Measurements from ENCODE around the gene CEP135. TPM values are rescaled to one million over a fixed set of nuclear protein-coding genes. Genes with fewer than 3 reads are reported as not detected.

The CEP135 gene
- total RNA-seq, 1 donor from 2014 or later: 8.2 TPM

DNA sequence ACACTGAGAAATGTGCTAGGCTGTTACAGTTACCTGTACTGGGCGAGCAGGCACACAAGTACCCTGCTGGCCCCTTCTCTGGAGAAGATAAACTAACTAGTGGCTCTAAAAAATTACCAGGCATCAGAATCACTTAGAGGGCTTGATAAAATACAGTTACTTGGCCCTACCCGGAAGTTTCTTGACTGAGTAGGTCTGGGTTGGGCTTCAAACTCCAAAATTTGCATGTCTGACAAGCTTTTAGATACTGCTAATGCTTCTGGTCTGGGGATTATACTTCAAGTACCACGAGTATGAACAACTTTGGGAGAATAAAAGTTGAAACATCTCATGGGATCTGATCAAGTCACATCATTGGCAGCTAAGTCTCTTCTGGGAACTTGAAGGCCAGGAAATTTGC lies 30.8 kb downstream of the CEP135 start:
- DNase-seq (ENCODE audit: low read depth): no peak
- TF ChIP-seq, protein P1, sequence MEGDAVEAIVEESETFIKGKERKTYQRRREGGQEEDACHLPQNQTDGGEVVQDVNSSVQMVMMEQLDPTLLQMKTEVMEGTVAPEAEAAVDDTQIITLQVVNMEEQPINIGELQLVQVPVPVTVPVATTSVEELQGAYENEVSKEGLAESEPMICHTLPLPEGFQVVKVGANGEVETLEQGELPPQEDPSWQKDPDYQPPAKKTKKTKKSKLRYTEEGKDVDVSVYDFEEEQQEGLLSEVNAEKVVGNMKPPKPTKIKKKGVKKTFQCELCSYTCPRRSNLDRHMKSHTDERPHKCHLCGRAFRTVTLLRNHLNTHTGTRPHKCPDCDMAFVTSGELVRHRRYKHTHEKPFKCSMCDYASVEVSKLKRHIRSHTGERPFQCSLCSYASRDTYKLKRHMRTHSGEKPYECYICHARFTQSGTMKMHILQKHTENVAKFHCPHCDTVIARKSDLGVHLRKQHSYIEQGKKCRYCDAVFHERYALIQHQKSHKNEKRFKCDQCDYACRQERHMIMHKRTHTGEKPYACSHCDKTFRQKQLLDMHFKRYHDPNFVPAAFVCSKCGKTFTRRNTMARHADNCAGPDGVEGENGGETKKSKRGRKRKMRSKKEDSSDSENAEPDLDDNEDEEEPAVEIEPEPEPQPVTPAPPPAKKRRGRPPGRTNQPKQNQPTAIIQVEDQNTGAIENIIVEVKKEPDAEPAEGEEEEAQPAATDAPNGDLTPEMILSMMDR (IDR thresholded peaks at IDR 0.05; ENCODE audit: insufficient read depth, low read depth, low read length): no peak
- TF ChIP-seq EZH2 (IDR thresholded peaks at IDR 0.05; ENCODE audit: insufficient read depth, low read length): no peak
- H3K4me1 Mint-ChIP-seq (ENCODE audit: low read depth, unreplicated experiment): peaks cover 6% of the 10 kb centered on the region
- H3K4me3 Mint-ChIP-seq (ENCODE audit: unreplicated experiment): no peak overlapping the region
- no peak overlapping the region for H3K4me3 ChIP-seq (ENCODE audit: insufficient read depth, low read depth, low read length)
- no peak overlapping the region for H3K4me2 ChIP-seq (ENCODE audit: low read length)
- no peaks in the 10 kb centered on the region for H3K9me3 ChIP-seq (ENCODE audit: insufficient read depth, low read depth, low read length)
- no peak overlapping the region for H3K9ac ChIP-seq (ENCODE audit: low read length)
- no peak overlapping the region for H3K27ac Mint-ChIP-seq (ENCODE audit: unreplicated experiment)
- no peak overlapping the region for H3K27ac ChIP-seq (ENCODE audit: low read depth, low read length)
- H3K79me2 ChIP-seq (ENCODE audit: insufficient read depth, low read length): no peaks in the 10 kb centered on the region
- peaks cover 7% of the 10 kb centered on the region for H3K36me3 ChIP-seq (ENCODE audit: insufficient read depth, low read length)
- H4K20me1 ChIP-seq (ENCODE audit: insufficient read depth, low read length): no peaks in the 10 kb centered on the region
- FAIRE-seq: no peak
- H3K9me3 Mint-ChIP-seq (ENCODE audit: unreplicated experiment): no peaks in the 10 kb centered on the region
- no peaks in the 10 kb centered on the region for H3K27me3 Mint-ChIP-seq (ENCODE audit: low read depth, unreplicated experiment)
- H3K27me3 ChIP-seq (ENCODE audit: insufficient read depth, low read length): no peaks in the 10 kb centered on the region
- H3K4me1 ChIP-seq (ENCODE audit: insufficient read depth, low read length): no peaks in the 10 kb centered on the region
- no peak overlapping the region for H2AFZ ChIP-seq (ENCODE audit: low read depth, low read length)
- peaks cover 6% of the 10 kb centered on the region for H3K36me3 Mint-ChIP-seq (ENCODE audit: low read depth, unreplicated experiment)

DNA sequence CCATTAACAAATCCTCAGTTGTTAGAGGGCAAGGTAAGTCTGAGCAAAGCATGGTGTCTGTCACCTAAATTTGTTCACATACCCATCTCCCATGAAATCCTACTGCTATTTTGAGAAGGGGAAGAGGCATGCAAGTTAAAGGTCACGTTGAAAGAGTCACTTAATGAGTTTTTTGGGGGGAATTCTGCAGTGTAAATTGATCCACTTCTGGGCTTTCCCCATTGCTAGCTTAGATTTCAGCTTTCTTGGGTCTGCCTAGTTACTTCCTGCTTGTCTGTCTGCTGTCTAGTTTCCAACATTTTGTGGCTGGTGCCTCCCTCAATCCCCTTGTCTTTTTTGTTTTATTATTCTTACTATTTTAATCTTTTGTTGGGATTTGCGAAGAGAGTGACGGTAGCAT lies 32.0 kb downstream of the CEP135 start:
- Mint-ChIP-seq H3K9me3 (ENCODE audit: unreplicated experiment) (no peaks in the 10 kb centered on the region), H3K4me1 (ENCODE audit: low read depth, unreplicated experiment) (peaks cover 6% of the 10 kb centered on the region), H3K27ac (ENCODE audit: unreplicated experiment) (peak overlapping the region; percentile 42), H3K4me3 (ENCODE audit: unreplicated experiment) (no peak overlapping the region), H3K36me3 (ENCODE audit: low read depth, unreplicated experiment) (peaks cover 2% of the 10 kb centered on the region), H3K27me3 (ENCODE audit: low read depth, unreplicated experiment) (no peaks in the 10 kb centered on the region)
- Histone ChIP-seq H3K4me1 (ENCODE audit: insufficient read depth, low read length) (no peaks in the 10 kb centered on the region), H3K27ac (ENCODE audit: low read depth, low read length) (no peak overlapping the region), H3K4me3 (ENCODE audit: insufficient read depth, low read depth, low read length) (no peak overlapping the region), H4K20me1 (ENCODE audit: insufficient read depth, low read length) (no peaks in the 10 kb centered on the region), H2AFZ (ENCODE audit: low read depth, low read length) (no peak overlapping the region), H3K36me3 (ENCODE audit: insufficient read depth, low read length) (peaks cover 7% of the 10 kb centered on the region), H3K4me2 (ENCODE audit: low read length) (no peak overlapping the region), H3K9ac (ENCODE audit: low read length) (no peak overlapping the region), H3K27me3 (ENCODE audit: insufficient read depth, low read length) (no peaks in the 10 kb centered on the region), H3K9me3 (ENCODE audit: insufficient read depth, low read depth, low read length) (no peaks in the 10 kb centered on the region), H3K79me2 (ENCODE audit: insufficient read depth, low read length) (no peaks in the 10 kb centered on the region)
- DNase-seq (ENCODE audit: low read depth) (no peak), FAIRE-seq (no peak)
- TF ChIP-seq, protein P1 (IDR thresholded peaks at IDR 0.05; ENCODE audit: insufficient read depth, low read depth, low read length): no peak
- no peak for TF ChIP-seq EZH2 (IDR thresholded peaks at IDR 0.05; ENCODE audit: insufficient read depth, low read length)

DNA sequence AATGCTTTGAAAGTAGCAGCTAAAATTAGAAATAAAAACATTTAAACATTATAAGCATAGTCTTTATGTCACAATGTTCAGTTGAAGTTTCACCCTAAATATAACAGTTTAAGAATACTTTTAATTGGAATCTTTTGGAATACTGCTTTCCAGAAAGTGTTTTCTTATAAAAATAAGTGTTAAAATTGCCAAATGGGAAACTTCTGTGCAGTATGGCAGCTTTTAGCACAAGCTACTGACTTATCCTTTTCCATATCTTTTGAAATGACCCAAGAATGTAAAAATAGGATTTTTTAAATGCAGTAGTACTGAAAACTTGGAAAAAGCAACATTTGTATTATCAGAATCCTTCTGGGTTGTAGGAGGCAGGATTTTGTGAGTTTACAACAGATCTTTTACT lies 34.2 kb downstream of the CEP135 start:
- Histone ChIP-seq H3K27me3 (ENCODE audit: insufficient read depth, low read length) (no peaks in the 10 kb centered on the region), H3K27ac (ENCODE audit: low read depth, low read length) (no peak overlapping the region), H3K4me1 (ENCODE audit: insufficient read depth, low read length) (no peaks in the 10 kb centered on the region), H3K36me3 (ENCODE audit: insufficient read depth, low read length) (peaks cover 7% of the 10 kb centered on the region), H3K9me3 (ENCODE audit: insufficient read depth, low read depth, low read length) (no peaks in the 10 kb centered on the region), H2AFZ (ENCODE audit: low read depth, low read length) (no peak overlapping the region), H3K4me3 (ENCODE audit: insufficient read depth, low read depth, low read length) (no peak overlapping the region), H3K9ac (ENCODE audit: low read length) (no peak overlapping the region), H3K79me2 (ENCODE audit: insufficient read depth, low read length) (no peaks in the 10 kb centered on the region), H4K20me1 (ENCODE audit: insufficient read depth, low read length) (no peaks in the 10 kb centered on the region), H3K4me2 (ENCODE audit: low read length) (no peak overlapping the region)
- no peak for DNase-seq (ENCODE audit: low read depth)
- H3K4me3 Mint-ChIP-seq (ENCODE audit: unreplicated experiment): no peak overlapping the region
- H3K36me3 Mint-ChIP-seq (ENCODE audit: low read depth, unreplicated experiment): peaks cover 2% of the 10 kb centered on the region
- no peaks in the 10 kb centered on the region for H3K9me3 Mint-ChIP-seq (ENCODE audit: unreplicated experiment)
- FAIRE-seq: no peak
- no peak overlapping the region for H3K27ac Mint-ChIP-seq (ENCODE audit: unreplicated experiment)
- peaks cover 6% of the 10 kb centered on the region for H3K4me1 Mint-ChIP-seq (ENCODE audit: low read depth, unreplicated experiment)
- H3K27me3 Mint-ChIP-seq (ENCODE audit: low read depth, unreplicated experiment): no peaks in the 10 kb centered on the region
- TF ChIP-seq, protein P1 (IDR thresholded peaks at IDR 0.05; ENCODE audit: insufficient read depth, low read depth, low read length): no peak
- TF ChIP-seq EZH2 (IDR thresholded peaks at IDR 0.05; ENCODE audit: insufficient read depth, low read length): no peak

Data from astrocyte (in vitro differentiated cells and primary cell).